GM19025 (cell line): ENCODE results near the gene MAFB.

Source experiments
- ATAC-seq: cut with Tn5 transposase; IDR thresholded peaks from one replicate; pipeline ENCODE4 v1.9.1; 2021; ENCODE audit warnings: mild to moderate bottlenecking, low read depth, moderate library complexity; ENCODE audit not compliant: unreplicated experiment

Gene MAFB

DNA sequence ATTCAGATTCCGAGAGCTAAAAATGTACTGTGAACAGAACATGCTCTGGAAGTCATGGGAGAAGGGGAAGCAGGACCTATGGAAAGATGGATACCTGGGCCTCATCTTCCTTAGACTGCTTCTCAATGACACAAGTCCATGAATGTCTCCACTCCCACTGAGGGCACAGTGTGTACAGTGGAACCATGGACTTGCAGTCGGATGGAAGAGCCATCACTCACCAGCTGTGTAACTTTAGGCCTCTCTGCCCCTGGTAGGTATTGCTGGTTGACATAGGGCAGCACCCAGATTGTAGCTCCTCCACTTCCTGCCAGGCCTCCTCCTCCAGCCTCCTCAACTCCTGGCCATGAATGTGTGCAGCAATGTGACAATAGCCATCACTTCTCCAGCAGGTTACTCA lies 52.5 kb downstream of the MAFB start:
- no peak for ATAC-seq

DNA sequence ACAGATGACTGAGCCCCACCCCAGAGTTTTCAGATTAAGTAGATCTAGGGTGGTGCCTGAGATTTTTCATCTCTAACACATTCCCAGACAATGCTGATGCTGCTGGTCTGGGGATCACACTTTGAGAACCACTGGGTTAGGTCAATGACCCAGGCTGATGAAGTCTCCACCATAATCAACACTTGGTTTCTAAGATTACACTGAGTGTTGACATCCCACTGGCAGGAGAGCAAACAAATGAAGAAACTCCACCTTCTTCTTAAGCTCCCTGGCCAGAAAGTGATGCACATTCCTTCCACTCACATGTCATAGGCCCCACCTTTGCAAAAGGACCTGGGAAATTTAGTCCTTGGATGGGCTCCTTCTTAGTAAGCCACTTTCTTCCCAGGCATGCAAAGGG lies 53.1 kb downstream of the MAFB start:
- no peak for ATAC-seq
